C4-2B (cell line): ENCODE results near the gene CNTNAP5.

Source experiments
- CTCF ChIP-seq: fragments of 450-650 bp; conservative IDR thresholded peaks from 2 replicates; pipeline ENCODE4 v1.5.1; 2017; ENCODE audit warnings: mild to moderate bottlenecking
- ZFX ChIP-seq: fragments of 450-650 bp; IDR thresholded peaks from 2 replicates; pipeline ENCODE4 v1.6.1; 2017

- TF ChIP-seq CTCF (no peak), ZFX (no peak)
Measured at GRCh38 chr2:124514236-124514635, 489.1 kb downstream of the CNTNAP5 start.
